HEK293T (cell line): Measurements from ENCODE around the gene CC2D2B.

Experiments
- CTCF ChIA-PET: fragments of 350-600 bp; formaldehyde crosslinking; extraction: SDS; loops from one replicate; lab custom pipeline; 2021; ENCODE audit warnings: antibody characterized with exemption, inconsistent platforms; lab: Yijun Ruan, JAX
- POLR2A ChIA-PET: fragments of 350-600 bp; formaldehyde crosslinking; extraction: SDS; loops from one replicate; lab custom pipeline; 2020; ENCODE audit warnings: antibody characterized with exemption, inconsistent platforms; lab: Yijun Ruan, JAX
- DNase-seq: peaks from one replicate; pipeline ENCODE4 v3.0.0; 2012; ENCODE audit warnings: mixed read lengths; ENCODE audit errors: extremely low spot score
- ARNT ChIP-seq: fragments of 450-650 bp; IDR thresholded peaks from 2 replicates; pipeline ENCODE4 v1.6.1; 2017; ENCODE audit warnings: mild to moderate bottlenecking
- BHLHE40 ChIP-seq: fragments of 450-650 bp; IDR thresholded peaks from 2 replicates; pipeline ENCODE4 v1.6.1; 2016; ENCODE audit warnings: mild to moderate bottlenecking, moderate library complexity, borderline replicate concordance
- CTBP1 ChIP-seq: fragments of 450-650 bp; IDR thresholded peaks from 2 replicates; pipeline ENCODE4 v1.6.1; 2016; ENCODE audit warnings: borderline replicate concordance
- ELF4 ChIP-seq: fragments of 450-650 bp; IDR thresholded peaks from 2 replicates; pipeline ENCODE4 v1.6.1; 2017; ENCODE audit warnings: antibody characterized with exemption
- FOXA1 ChIP-seq: fragments of 450-650 bp; IDR thresholded peaks from 2 replicates; pipeline ENCODE4 v1.6.1; 2016; ENCODE audit warnings: mild to moderate bottlenecking
- FOXK2 ChIP-seq: fragments of 450-650 bp; IDR thresholded peaks from 2 replicates; pipeline ENCODE4 v1.6.1; 2016; ENCODE audit warnings: mild to moderate bottlenecking
- FOXM1 ChIP-seq: fragments of 450-650 bp; IDR thresholded peaks from 2 replicates; pipeline ENCODE4 v1.6.1; 2017; ENCODE audit warnings: mild to moderate bottlenecking, borderline replicate concordance
- HDGF ChIP-seq: fragments of 450-650 bp; IDR thresholded peaks from 2 replicates; pipeline ENCODE4 v1.6.1; 2017; ENCODE audit warnings: antibody characterized with exemption, borderline replicate concordance
- L3MBTL2 ChIP-seq: fragments of 450-650 bp; conservative IDR thresholded peaks from 2 replicates; pipeline ENCODE4 v1.6.1; 2016; ENCODE audit warnings: mild to moderate bottlenecking
- LEF1 ChIP-seq: fragments of 450-650 bp; IDR thresholded peaks from 2 replicates; pipeline ENCODE4 v1.6.1; 2017; ENCODE audit warnings: mild to moderate bottlenecking, borderline replicate concordance
- NFRKB ChIP-seq: fragments of 450-650 bp; IDR thresholded peaks from 2 replicates; pipeline ENCODE4 v1.6.1; 2016; ENCODE audit warnings: mild to moderate bottlenecking, moderate library complexity
- SP1 ChIP-seq: fragments of 450-650 bp; IDR thresholded peaks from 2 replicates; pipeline ENCODE4 v1.6.1; 2017
- SUZ12 ChIP-seq: fragments of 450-650 bp; IDR thresholded peaks from 2 replicates; pipeline ENCODE4 v1.6.1; 2016; ENCODE audit warnings: mild to moderate bottlenecking
- TARDBP ChIP-seq: fragments of 450-650 bp; IDR thresholded peaks from 2 replicates; pipeline ENCODE4 v1.6.1; 2016
- ZNF384 ChIP-seq: fragments of 450-650 bp; IDR thresholded peaks from 2 replicates; pipeline ENCODE4 v1.6.1; 2016
- TF ChIP-seq, protein P1 (sequence below): fragments of 450-650 bp; IDR thresholded peaks from 2 replicates; pipeline ENCODE4 v1.6.1; 2016

Gene CC2D2B, protein sequence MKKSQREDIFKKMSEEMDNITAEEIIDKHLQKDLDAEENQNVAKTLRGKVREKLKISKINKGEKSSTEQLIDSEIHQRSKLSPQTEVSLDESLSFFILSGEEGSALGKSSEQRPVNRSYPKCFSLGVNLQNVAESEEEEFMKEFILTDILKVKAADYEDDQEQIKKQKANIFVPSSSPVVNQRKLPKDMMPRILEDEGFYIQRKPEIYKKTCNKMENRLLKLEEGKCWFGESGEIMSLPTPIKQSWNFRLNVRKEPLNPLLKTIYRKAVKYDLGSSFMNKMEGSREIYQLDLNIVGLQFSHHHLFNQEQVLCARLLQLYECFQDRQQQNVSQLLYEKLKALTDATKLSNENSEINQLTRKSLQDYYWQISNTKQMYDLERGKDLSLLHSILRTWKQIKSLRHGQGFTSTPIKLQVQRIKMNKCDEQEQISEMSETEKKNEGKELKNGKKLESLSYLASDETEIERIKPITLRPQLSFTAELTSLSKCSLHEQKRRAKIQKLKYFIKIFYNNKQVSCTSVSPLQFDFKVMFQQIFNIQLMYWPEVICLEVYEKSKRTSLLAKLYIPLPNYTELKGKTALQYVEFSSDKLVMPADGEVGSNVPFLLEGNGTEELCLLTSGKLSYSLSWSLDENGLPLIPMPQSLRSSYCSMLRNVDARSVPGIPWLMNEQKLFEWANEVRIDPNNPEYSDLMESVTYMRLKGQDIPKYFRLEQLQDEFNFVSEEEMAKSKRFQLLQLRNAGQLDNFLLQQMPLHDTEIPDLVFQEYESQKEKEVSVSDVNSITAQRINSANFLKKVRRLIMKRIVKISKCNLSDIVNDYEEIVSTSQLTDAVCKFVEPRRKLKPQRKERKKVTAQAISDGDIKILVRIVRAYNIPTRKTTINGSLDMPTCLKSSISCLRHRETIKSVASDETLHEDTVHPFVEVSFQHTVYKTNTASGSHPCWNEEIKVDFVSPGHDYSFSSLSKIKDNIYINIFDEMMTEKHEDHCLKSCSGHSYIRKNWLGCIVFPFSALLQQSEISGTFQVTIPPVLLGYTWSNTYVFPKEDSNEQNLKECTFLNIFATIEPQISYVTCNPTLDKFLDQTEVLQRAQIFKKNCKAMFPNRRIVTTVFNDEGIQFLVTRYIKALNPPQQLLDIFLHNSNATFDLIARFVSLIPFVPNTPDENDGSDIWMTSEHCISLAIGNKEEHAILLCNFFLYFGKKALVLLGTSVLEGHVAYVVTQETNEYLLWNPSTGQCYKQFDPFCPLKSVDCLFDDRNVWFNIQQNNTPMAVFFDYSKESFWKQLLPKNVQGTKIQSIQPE (N-terminal part only)

DNA sequence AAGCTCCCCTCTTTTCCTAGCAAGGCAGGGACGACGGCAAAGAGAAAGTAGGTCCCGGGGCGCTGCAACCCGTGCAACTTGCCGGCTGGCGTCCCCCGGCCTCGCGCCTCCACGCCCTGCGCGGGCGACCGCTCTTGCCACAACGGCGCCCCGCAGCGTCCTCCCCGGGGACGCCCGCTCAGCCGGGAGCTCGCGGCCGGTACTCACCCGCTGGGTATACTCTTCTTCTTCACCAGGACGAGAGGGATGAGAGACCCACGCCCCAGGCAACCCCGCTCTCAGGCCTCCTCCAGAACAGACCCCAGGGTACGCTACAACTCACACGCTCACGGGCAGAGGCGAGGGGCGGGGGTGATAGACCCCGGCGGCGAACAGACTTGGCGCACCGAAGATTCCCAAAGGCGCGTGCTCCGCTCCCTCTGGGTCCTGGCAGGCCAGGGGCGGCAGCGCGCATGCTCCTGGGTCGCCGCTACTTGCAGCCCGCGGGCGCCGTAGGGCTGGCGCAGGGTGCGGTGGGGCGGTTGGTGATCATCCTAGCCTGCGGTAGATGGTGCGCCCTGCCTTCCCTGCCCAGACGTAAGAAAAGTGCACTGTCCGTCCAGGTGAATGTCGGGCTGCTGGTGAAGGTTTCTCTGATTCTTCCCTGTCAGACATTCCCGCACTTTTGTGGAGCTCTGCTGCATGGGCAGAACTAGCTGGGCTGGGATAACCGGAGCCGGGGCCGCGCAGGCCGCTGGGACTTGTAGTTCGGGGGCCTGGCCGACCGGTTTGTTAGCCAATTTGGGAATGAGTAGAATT is at the start of gene CC2D2B:
CC2D2B (plus strand) TSS at position 520 of the 798 bp plus-strand sequence. CDS start 3,349 bp downstream, outside the sequence.
- ChIA-PET POLR2A (interaction anchor here (0.7 to 1.7 kb wide), 5 partner anchors 17 to 240 kb away, joined by 3 to 5 read pairs (median 5); partner anchors contain the start of genes TCTN3 and ZNF518A), CTCF (no interaction called here)
- peak; percentile 95 for TF ChIP-seq L3MBTL2
- TF ChIP-seq, protein P1, sequence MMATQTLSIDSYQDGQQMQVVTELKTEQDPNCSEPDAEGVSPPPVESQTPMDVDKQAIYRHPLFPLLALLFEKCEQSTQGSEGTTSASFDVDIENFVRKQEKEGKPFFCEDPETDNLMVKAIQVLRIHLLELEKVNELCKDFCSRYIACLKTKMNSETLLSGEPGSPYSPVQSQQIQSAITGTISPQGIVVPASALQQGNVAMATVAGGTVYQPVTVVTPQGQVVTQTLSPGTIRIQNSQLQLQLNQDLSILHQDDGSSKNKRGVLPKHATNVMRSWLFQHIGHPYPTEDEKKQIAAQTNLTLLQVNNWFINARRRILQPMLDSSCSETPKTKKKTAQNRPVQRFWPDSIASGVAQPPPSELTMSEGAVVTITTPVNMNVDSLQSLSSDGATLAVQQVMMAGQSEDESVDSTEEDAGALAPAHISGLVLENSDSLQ, result no peak
- DNase-seq, result peak; percentile 93

DNA sequence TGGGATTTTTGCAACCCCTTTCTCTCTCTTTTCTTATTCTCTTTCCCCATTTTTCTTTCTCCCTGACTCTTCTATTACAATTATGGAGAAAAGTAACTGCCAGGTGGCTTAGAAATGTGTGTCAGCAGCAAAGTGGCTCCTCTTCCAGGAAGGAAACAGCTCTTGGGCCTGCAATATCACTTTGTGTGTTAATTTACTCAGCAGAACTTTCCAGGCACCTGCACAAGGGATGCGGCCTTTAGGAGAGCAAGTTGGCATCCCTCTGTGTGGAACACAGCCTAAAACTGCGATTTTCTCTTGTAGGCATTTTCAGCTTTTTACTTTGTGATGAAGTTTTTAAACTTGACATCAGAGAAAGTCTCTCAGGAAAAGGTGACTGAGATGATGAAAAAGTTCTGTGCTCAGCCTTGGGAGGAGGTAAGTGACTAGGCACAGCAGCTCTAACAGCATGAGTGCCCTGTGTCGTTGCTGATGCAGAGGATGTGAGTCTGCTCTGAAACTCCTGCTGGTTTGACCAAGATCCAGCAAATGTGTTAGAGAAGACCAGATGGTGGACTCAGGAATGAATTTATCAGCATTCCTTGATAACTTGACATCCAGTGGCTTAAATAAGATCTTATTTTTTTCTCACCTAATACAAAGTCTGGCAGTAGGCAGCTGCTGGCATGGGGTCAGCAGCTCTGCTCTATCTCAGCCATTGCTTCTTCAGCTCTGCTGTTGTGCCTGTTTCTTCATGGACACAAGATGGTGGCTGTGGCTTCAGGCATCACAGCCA is 47.4 kb upstream of the CC2D2B start:
- POLR2A ChIA-PET, result no interaction called here
- CTCF ChIA-PET, result no interaction called here
- no peak for DNase-seq
- TF ChIP-seq FOXK2, result no peak
- TF ChIP-seq HDGF, result no peak
- TF ChIP-seq FOXM1, result no peak
- TF ChIP-seq, protein P1, result no peak
- TF ChIP-seq ZNF384, result no peak
- TF ChIP-seq LEF1, result no peak
- TF ChIP-seq ARNT, result no peak
- no peak for TF ChIP-seq TARDBP
- no peak for TF ChIP-seq CTBP1
- no peak for TF ChIP-seq ELF4
- no peak for TF ChIP-seq SUZ12
- no peak for TF ChIP-seq L3MBTL2

DNA sequence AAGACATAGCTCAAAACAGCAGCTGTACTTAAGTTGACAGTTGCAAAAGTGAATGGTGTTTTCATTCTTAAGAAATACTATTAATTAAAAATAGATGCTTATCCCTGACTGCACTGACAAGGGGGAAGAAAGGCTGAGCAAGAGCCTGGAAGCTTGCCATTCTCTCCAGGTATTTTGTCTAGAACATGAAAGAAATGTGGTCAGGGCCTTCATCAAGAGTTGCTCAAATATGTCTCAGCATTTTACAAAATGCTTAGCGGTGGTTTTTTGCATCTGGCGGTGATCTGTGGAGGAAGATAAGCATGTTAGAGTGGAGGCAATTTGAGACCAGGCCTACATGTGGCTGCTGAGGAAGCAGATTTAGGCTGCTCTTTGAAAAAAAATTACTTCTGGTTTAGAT is 46.4 kb upstream of the CC2D2B start:
- ChIA-PET CTCF (no interaction called here), POLR2A (no interaction called here)
- no peak for DNase-seq
- TF ChIP-seq TARDBP (no peak), SP1 (no peak), CTBP1 (no peak), ELF4 (no peak), ARNT (no peak), LEF1 (no peak), ZNF384 (no peak), SUZ12 (no peak), FOXK2 (no peak), L3MBTL2 (no peak), FOXA1 (no peak), FOXM1 (no peak), BHLHE40 (no peak)
- TF ChIP-seq, protein P1, result no peak

DNA sequence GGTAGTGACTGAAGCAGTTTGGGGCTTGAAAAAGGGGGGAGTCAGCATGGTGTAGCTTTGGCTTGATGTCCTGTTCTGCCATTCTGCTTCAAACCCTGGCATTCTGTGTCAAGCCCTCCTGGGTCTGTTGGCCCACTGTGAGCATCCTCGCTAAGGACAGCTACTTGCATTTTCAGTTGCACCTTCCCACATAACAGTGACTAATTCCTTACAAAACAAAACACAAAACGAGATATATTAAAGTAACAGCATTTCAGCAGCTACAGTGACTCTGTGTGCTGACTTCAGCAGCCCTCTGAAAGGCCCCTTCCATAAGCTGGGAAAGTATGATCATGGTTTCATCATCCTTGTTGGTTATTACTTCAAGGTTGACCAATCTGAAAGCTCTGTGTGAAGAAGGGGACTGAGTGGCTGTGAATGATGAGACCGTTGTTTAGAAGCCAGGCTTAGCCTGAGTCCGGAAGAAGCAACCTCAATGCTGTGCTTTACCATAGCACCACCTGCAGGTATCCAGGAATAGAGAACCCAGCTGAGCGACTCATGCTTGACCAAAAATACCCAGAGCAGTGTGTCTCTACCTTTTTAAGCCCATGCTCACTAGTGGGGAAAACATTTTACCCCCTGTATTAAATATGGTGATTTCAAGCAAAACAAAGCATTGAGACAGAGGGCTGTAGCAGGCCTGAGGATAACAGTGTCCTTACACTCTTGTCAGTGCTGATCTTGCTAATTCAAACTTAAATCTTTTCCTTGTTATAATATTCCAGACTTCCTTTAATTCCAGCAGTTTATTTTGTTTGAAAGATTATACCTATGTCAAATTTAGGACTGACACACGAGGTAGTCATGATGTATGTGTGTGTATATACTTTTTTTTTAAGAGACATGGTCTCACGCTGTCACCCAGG is 42.6 kb upstream of the CC2D2B start:
- ChIA-PET POLR2A (interaction anchor here (1.1 kb wide), 1 partner anchor 171 kb away, joined by 4 read pairs; the partner anchor contains the start of gene TCTN3), CTCF (interaction anchor here (1.1 kb wide), 1 partner anchor 171 kb away, joined by 4 read pairs; the partner anchor contains the start of gene TCTN3)
- TF ChIP-seq FOXA1, result no peak
- TF ChIP-seq SUZ12, result no peak
- no peak for TF ChIP-seq ELF4
- TF ChIP-seq FOXK2, result no peak
- no peak for TF ChIP-seq FOXM1
- no peak for TF ChIP-seq ZNF384
- TF ChIP-seq, protein P1, result no peak
- no peak for TF ChIP-seq LEF1
- TF ChIP-seq L3MBTL2, result no peak
- no peak for TF ChIP-seq HDGF
- no peak for TF ChIP-seq SP1
- no peak for TF ChIP-seq TARDBP
- no peak for TF ChIP-seq ARNT
- no peak for TF ChIP-seq CTBP1
- no peak for TF ChIP-seq BHLHE40
- TF ChIP-seq NFRKB, result no peak
- peak; percentile 71 for DNase-seq
